ENCODE measurements around the gene TTC13. TPM values are rescaled to one million over a fixed set of nuclear protein-coding genes. Genes with fewer than 3 reads are reported as not detected.

The TTC13 gene
- polyA plus RNA-seq, 3 donors: 4.2 to 6.4 (median 4.3) TPM

GRCh38 chr1:230966358-230966873 lies 12.2 kb downstream of the TTC13 start:
- 72 to 92% (median 91%) methylated on average over 5 of the region's 5 CpGs for WGBS, 3 donors
- no peak overlapping the region for H3K27ac ChIP-seq (ENCODE audit: low read depth, low read length)

GRCh38 chr1:230965535-230965934 lies 13.1 kb downstream of the TTC13 start:
- 74 to 95% (median 91%) methylated on average over 5 of the region's 5 CpGs for WGBS, 3 donors
- H3K27ac ChIP-seq (ENCODE audit: low read depth, low read length): no peak overlapping the region

- WGBS, 3 donors: 45 to 50% (median 47%) methylated on average over 2 of the region's 2 CpGs
- H3K27ac ChIP-seq (ENCODE audit: low read depth, low read length): no peak overlapping the region
These were observed 13.8 kb downstream of the TTC13 start for GRCh38 chr1:230964896-230965295.

GRCh38 chr1:230958370-230958769 lies 20.3 kb downstream of the TTC13 start:
- WGBS, 3 donors: 53 to 98% (median 86%) methylated on average over 4 of the region's 4 CpGs

GRCh38 chr1:230957580-230957989 lies 21.1 kb downstream of the TTC13 start:
- 90 to 93% (median 92%) methylated on average over 4 of the region's 4 CpGs for WGBS, 3 donors

More at GRCh38 chr1:230958370-230958769, 20.3 kb downstream of the TTC13 start:
- no peak overlapping the region for H3K27ac ChIP-seq (ENCODE audit: low read depth, low read length)

GRCh38 chr1:230950404-230950803 lies 28.3 kb downstream of the TTC13 start:
- no peak overlapping the region for H3K27ac ChIP-seq (ENCODE audit: low read depth, low read length)
- WGBS, 3 donors: 27 to 67% (median 65%) methylated on average over 3 of the region's 3 CpGs

More at GRCh38 chr1:230957580-230957989, 21.1 kb downstream of the TTC13 start:
- H3K27ac ChIP-seq (ENCODE audit: low read depth, low read length): no peak overlapping the region

- WGBS, 3 donors: 79 to 95% (median 95%) methylated on average over 3 of the region's 3 CpGs
- no peak overlapping the region for H3K27ac ChIP-seq (ENCODE audit: low read depth, low read length)
These were observed 29.8 kb downstream of the TTC13 start for GRCh38 chr1:230948903-230949302.

GRCh38 chr1:230948301-230948700 lies 30.4 kb downstream of the TTC13 start:
- 94 to 97% (median 96%) methylated on average over 1 of the region's 1 CpG for WGBS, 3 donors

GRCh38 chr1:230943048-230943593 lies 35.5 kb downstream of the TTC13 start:
- WGBS, 3 donors: 96 to 100% (median 97%) methylated on average over 2 of the region's 2 CpGs
- no peak overlapping the region for H3K27ac ChIP-seq (ENCODE audit: low read depth, low read length)

More at GRCh38 chr1:230948301-230948700, 30.4 kb downstream of the TTC13 start:
- no peak overlapping the region for H3K27ac ChIP-seq (ENCODE audit: low read depth, low read length)

GRCh38 chr1:230940848-230941247 lies 37.8 kb downstream of the TTC13 start:
- 94 to 99% (median 96%) methylated on average over 1 of the region's 1 CpG for WGBS, 3 donors
- H3K27ac ChIP-seq (ENCODE audit: low read depth, low read length): no peak overlapping the region

- H3K27ac ChIP-seq (ENCODE audit: low read depth, low read length): no peak overlapping the region
- WGBS, 3 donors: 60 to 89% (median 88%) methylated on average over 4 of the region's 4 CpGs
These were observed 38.7 kb downstream of the TTC13 start for GRCh38 chr1:230939806-230940489.

GRCh38 chr1:230938924-230939368 lies 39.7 kb downstream of the TTC13 start:
- H3K27ac ChIP-seq (ENCODE audit: low read depth, low read length): no peak overlapping the region
- 28 to 83% (median 75%) methylated on average over 2 of the region's 2 CpGs for WGBS, 3 donors

- WGBS, 3 donors: 57 to 79% (median 74%) methylated on average over 2 of the region's 2 CpGs
- H3K27ac ChIP-seq (ENCODE audit: low read depth, low read length): no peak overlapping the region
These were observed 41.3 kb downstream of the TTC13 start for GRCh38 chr1:230937371-230937770.

- WGBS, 3 donors: 76 to 81% (median 78%) methylated on average over 5 of the region's 5 CpGs
- H3K27ac ChIP-seq (ENCODE audit: low read depth, low read length): no peak overlapping the region
These were observed 42.2 kb downstream of the TTC13 start for GRCh38 chr1:230936475-230936874.

GRCh38 chr1:230935852-230936251 lies 42.8 kb downstream of the TTC13 start:
- H3K27ac ChIP-seq (ENCODE audit: low read depth, low read length): no peak overlapping the region
- 91 to 96% (median 95%) methylated on average over 6 of the region's 6 CpGs for whole genome bisulfite sequencing, 3 donors

GRCh38 chr1:230930986-230931385 lies 47.7 kb downstream of the TTC13 start:
- H3K27ac ChIP-seq (ENCODE audit: low read depth, low read length): no peak overlapping the region
- 91 to 98% (median 93%) methylated on average over 3 of the region's 3 CpGs for WGBS, 3 donors

GRCh38 chr1:230926182-230926581 lies 52.5 kb downstream of the TTC13 start:
- no peak overlapping the region for H3K27ac ChIP-seq (ENCODE audit: low read depth, low read length)
- 62 to 80% (median 79%) methylated on average over 5 of the region's 5 CpGs for WGBS, 3 donors

GRCh38 chr1:230925608-230926007 lies 53.1 kb downstream of the TTC13 start:
- 81 to 87% (median 84%) methylated on average over 2 of the region's 2 CpGs for WGBS, 3 donors
- no peak overlapping the region for H3K27ac ChIP-seq (ENCODE audit: low read depth, low read length)

GRCh38 chr1:230923176-230923575 lies 55.5 kb downstream of the TTC13 start:
- no peak overlapping the region for H3K27ac ChIP-seq (ENCODE audit: low read depth, low read length)
- WGBS, 3 donors: 67 to 93% (median 93%) methylated on average over 4 of the region's 4 CpGs

- 67 to 93% (median 86%) methylated on average over 2 of the region's 2 CpGs for WGBS, 3 donors
- H3K27ac ChIP-seq (ENCODE audit: low read depth, low read length): no peak overlapping the region
These were observed 56.0 kb downstream of the TTC13 start for GRCh38 chr1:230922620-230923019.

Measured in adipose tissue (tissue), 3 donors.